Measurements from ENCODE around the gene ADCY3. TPM values are rescaled to one million over a fixed set of nuclear protein-coding genes. Genes with fewer than 3 reads are reported as not detected.
A peak's percentile ranks its signal among the peaks of the same experiment; 100 is the strongest.

Gene ADCY3
- total and polyA plus RNA-seq, 9 of the 15 experiments (the other 6 are each of a cell fraction or from before 2014, with no cell fraction given) = 1.5 to 54.8 (median 26.3) TPM

DNA sequence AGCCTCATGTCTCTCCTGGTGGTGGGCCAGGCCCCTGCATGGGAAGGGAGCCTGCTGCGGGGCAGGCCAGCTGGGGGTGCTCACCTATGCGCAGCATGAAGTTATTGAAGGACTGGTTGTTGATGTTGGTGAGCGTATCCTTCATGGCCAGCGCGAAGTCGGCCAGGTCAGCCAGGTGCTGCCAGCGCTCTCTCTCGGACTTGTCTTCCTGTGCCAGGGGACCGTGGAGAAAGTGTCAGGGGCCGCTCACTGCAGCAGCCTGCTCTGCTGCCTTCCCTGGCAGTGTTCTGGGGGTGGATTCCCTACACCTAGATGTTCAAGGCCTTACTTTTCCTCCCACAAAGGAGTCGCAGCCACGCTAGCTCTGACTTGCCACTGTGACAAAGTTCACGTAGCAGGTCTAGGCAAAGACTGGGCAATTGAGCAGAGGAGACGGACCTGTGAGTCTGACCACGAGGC is 98.6 kb downstream of the ADCY3 start (continued):
- TF ChIP-seq, protein P1, sequence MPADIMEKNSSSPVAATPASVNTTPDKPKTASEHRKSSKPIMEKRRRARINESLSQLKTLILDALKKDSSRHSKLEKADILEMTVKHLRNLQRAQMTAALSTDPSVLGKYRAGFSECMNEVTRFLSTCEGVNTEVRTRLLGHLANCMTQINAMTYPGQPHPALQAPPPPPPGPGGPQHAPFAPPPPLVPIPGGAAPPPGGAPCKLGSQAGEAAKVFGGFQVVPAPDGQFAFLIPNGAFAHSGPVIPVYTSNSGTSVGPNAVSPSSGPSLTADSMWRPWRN (IDR thresholded peaks at IDR 0.05; ENCODE audit: low read depth) = no peak
- TF ChIP-seq POLR2G (IDR thresholded peaks at IDR 0.05; ENCODE audit: low read depth, low read length) (peak; percentile 77), FOS (IDR thresholded peaks at IDR 0.05; ENCODE audit: extremely low read depth, insufficient read length) (no peak), GATA2 (CRISPR knock-in tag; IDR thresholded peaks at IDR 0.05) (no peak), HDAC1 (IDR thresholded peaks at IDR 0.05) (no peak), ZNF41 (CRISPR knock-in tag; conservative IDR thresholded peaks at IDR 0.05) (no peak), ARID1B (IDR thresholded peaks at IDR 0.05) (no peak), SMC3 (conservative IDR thresholded peaks at IDR 0.05; ENCODE audit: insufficient read depth, low read depth, low read length) (no peak), SETDB1 (IDR thresholded peaks at IDR 0.05; ENCODE audit: low read length) (no peak)
- TF ChIP-seq, protein P2, sequence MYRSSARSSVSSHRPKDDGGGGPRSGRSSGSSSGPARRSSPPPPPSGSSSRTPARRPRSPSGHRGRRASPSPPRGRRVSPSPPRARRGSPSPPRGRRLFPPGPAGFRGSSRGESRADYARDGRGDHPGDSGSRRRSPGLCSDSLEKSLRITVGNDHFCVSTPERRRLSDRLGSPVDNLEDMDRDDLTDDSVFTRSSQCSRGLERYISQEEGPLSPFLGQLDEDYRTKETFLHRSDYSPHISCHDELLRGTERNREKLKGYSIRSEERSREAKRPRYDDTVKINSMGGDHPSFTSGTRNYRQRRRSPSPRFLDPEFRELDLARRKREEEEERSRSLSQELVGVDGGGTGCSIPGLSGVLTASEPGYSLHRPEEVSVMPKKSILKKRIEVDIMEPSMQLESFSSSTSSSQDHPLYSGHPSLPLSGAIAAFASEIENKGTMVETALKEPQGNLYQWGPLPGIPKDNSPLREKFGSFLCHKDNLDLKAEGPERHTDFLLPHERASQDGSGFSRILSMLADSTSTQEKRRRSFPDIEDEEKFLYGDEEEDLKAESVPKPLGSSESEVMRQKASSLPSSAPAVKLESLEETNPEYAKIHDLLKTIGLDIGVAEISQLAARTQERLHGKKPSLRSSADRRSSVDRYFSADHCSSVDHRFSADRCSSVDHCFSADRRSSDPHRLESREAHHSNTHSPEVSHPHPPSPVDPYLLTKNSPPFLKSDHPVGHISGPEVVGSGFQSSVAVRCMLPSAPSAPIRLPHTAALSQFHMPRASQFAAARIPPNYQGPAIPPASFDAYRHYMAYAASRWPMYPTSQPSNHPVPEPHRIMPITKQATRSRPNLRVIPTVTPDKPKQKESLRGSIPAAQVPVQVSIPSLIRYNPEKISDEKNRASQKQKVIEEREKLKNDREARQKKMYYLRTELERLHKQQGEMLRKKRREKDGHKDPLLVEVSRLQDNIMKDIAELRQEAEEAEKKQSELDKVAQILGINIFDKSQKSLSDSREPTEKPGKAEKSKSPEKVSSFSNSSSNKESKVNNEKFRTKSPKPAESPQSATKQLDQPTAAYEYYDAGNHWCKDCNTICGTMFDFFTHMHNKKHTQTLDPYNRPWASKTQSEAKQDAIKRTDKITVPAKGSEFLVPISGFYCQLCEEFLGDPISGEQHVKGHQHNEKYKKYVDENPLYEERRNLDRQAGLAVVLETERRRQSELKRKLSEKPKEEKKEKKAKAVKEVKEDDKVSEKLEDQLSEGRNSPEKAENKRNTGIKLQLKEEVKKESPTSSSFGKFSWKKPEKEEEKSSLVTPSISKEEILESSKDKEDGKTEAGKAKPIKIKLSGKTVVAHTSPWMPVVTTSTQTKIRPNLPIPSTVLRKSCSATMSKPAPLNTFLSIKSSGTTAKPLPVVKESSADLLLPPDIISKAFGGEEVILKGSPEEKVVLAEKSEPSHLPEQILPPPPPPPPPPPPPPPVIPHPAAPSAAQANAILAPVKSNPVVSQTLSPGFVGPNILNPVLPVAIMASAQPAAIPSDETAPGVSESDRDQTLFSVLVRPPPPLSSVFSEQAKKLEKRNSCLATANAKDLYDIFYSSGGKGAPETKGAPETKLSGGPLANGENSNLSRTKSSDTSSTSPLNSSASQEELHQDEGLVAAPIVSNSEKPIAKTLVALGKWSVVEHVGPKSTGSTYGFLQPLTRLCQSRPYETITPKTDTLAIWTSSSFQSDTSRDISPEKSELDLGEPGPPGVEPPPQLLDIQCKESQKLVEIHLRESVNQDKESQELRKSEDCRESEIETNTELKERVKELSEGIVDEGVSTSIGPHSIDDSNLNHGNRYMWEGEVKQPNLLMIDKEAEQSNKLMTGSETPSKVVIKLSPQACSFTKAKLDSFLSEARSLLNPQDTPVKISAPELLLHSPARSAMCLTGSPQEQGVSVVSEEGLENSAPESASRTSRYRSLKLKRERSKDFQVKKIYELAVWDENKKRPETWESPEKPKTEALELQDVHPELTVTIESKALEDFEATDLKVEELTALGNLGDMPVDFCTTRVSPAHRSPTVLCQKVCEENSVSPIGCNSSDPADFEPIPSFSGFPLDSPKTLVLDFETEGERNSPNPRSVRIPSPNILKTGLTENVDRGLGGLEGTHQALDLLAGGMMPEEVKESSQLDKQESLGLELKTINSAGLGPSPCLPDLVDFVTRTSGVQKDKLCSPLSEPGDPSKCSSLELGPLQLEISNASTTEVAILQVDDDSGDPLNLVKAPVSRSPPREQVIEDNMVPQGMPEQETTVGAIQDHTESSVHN (IDR thresholded peaks at IDR 0.05; ENCODE audit: borderline replicate concordance in 1 of 2, low read depth in 1 of 2) = no peak
- TF ChIP-seq, protein P3, sequence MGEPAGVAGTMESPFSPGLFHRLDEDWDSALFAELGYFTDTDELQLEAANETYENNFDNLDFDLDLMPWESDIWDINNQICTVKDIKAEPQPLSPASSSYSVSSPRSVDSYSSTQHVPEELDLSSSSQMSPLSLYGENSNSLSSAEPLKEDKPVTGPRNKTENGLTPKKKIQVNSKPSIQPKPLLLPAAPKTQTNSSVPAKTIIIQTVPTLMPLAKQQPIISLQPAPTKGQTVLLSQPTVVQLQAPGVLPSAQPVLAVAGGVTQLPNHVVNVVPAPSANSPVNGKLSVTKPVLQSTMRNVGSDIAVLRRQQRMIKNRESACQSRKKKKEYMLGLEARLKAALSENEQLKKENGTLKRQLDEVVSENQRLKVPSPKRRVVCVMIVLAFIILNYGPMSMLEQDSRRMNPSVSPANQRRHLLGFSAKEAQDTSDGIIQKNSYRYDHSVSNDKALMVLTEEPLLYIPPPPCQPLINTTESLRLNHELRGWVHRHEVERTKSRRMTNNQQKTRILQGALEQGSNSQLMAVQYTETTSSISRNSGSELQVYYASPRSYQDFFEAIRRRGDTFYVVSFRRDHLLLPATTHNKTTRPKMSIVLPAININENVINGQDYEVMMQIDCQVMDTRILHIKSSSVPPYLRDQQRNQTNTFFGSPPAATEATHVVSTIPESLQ (CRISPR knock-in tag; IDR thresholded peaks at IDR 0.05) = no peak
